ENCODE measurements around the gene PDXDC1.
"Not testable (repeated sequence)": the region's sequence is repeated elsewhere in the genome, so short reads cannot be mapped to it uniquely, and the experiment has no call there.

DNA sequence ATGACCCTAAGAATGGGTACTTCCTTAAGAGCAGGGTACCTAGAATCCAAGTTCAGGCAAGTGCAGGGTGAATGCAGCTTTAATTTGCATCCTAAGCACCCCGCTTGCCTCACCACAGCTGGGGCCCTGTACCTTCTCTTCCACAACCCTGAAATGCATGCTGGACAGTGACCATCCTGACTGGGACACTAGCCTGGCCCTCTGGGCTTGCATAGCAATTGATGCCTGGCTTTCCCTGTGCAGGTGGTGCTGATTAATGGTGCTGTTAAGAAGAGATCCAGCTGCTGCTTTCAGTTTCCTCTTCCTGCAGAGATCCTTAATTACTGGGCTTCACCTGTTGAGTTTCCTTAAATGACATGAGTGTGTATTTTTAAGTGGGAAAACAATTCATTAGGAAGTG lies 209.2 kb downstream of the PDXDC1 start:
- not testable (repeated sequence) for TF ChIP-seq NFYB (IDR thresholded peaks at IDR 0.05; ENCODE audit: extremely low read depth, insufficient read length); TAF1 (IDR thresholded peaks at IDR 0.05; ENCODE audit: control insufficient read depth, extremely low read depth, insufficient read depth, low read length, severe bottlenecking)

Measured in K562 (cell line).